Eye (tissue), 1 donor: ENCODE measurements around the gene COL26A1.
"Not testable (repeated sequence)": the region's sequence is repeated elsewhere in the genome, so short reads cannot be mapped to it uniquely, and the experiment has no call there.

Experiments used
- DNase-seq: peaks from one replicate; pipeline ENCODE4 v3.0.0-alpha.2; 2015

Gene COL26A1

DNA sequence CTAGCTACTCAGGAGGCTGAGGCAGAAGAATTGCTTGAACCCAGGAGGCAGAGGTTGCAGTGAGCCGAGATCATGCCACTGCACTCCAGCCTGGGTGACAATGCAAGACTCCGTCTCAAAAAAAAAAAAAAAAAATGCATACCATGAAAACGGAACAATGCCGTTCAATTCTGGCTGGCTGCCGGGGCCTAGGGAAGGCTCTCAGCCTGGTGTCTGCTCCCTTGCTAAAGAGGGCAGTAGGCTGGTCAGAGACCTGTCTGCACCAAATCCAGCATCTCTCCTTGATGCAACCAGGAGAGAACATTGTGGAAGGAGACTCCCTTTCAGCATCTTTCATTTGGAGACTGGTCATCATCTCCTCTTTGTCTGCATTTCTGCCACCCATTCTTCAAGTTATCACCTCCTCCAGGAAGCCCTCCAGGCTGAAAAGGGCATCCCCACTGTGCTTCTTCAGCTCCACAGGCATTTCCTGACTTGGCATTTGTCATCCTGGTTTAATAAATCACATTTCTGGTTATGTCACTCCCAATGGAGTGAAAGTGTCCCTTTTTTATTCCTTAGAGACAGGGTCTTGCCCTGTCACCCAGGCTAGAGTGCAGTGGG, 241.8 kb downstream of the COL26A1 start:
- DNase-seq: no peak

DNA sequence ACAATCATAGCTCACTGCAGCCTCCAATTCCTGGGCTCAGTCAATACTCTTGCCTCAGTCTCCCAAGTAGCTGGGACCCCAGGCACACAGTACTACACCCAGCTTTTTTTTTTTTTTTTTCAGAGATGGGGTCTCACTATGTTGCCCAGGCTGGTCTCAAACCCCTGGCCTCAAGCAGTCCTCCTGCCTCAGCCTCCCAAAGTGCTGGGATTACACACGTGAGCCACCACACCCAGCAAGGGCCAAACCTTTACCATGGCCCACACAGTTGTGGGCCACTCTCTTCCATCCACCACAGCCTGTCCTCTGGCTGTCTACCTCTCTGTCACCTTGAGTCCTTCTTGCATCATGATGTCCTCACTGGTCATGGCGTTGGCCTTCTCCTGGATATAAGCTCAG, 242.3 kb downstream of the COL26A1 start:
- not testable (repeated sequence) for DNase-seq

DNA sequence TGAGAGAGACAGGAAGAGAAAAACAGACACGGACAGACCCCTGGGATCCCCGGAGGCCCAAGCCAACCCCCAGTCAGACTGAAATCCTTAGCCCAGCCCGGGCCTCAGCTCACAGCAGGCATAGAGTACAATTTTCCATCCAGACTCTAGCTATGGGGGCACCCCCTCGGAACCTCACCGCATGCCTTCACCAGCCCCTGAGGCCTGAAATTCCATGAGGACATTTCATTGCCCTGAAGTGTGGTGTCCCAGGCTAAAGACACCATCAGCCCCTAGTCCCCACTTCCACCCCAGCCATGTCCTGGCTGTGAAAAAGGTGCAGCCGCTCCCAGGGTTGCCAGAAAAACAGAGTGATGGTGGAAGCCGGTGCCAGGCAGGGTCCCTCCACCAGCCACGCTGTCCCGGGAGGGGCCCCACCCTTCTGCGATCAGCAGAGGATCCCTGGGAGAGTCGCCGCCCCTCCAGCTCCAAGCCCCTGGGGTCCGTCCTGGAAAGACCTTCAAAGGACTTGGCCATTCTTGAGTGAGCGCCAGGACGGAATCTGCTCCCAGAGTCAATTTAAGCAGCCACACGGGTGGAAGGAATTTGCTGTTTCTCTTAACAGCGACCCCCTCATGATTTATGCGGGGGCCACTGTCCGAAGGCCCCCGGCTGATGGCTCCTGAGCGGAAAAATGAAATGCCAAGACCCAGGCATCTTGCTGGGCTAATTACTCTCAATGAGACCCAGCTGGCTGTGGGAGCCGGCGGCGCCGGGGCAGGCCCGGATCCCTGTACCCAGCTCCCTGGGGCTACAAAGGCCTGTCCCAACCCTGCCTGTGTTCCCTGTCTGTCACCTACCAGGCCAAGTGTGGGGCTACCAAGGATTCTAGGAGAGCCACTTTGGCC, 243.2 kb downstream of the COL26A1 start:
- DNase-seq: no peak

DNA sequence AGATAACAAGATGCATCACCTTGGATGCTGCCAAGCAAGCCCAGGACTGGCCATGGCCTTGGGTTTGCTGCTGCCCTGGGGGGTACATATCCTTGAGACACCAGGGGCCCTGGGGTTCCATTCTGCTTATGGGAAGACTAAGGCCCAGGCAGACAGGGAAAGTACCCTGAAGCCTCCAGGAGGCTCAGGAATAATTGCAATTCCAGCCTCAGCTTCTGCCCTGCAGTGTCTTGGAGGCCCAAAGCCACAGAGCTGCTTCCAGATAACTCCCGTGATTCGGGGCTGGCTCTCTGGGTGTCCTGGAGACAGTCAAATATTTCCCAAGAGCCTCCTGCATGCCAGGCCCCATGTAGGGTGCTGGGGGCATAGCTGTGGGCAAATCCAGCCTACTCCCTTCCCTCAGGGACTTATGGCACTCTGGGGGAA, 243.8 kb downstream of the COL26A1 start:
- DNase-seq: no peak
